ENCODE measurements around the gene IDI1.

DNA sequence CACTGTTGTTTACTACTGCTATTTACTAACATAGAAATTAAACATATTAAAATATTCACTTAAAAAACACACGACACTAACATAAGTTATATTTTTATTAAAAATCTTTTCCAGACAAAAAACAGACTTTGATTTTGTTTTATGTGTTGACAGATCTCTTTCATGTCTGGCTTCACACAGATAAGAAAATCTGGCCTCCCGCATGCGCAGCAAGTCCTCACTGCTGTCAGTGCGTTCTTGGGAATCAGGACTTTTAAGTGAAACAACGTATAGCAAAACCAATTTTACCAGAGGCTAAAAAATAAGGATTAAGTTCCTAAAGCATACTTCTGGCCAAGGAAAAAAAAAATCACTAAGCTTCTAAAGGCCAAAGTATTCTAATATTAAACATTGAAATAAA lies 1.2 kb upstream of the IDI1 start:
- TF ChIP-seq, protein P1, sequence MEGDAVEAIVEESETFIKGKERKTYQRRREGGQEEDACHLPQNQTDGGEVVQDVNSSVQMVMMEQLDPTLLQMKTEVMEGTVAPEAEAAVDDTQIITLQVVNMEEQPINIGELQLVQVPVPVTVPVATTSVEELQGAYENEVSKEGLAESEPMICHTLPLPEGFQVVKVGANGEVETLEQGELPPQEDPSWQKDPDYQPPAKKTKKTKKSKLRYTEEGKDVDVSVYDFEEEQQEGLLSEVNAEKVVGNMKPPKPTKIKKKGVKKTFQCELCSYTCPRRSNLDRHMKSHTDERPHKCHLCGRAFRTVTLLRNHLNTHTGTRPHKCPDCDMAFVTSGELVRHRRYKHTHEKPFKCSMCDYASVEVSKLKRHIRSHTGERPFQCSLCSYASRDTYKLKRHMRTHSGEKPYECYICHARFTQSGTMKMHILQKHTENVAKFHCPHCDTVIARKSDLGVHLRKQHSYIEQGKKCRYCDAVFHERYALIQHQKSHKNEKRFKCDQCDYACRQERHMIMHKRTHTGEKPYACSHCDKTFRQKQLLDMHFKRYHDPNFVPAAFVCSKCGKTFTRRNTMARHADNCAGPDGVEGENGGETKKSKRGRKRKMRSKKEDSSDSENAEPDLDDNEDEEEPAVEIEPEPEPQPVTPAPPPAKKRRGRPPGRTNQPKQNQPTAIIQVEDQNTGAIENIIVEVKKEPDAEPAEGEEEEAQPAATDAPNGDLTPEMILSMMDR (IDR thresholded peaks at IDR 0.05), result no peak
- no peak for TF ChIP-seq ZFX (IDR thresholded peaks at IDR 0.05; ENCODE audit: borderline replicate concordance)
